Measurements from ENCODE around the gene MRTFA.
"Not testable (repeated sequence)": the region's sequence is repeated elsewhere in the genome, so short reads cannot be mapped to it uniquely, and the experiment has no call there.

MRTFA gene

DNA sequence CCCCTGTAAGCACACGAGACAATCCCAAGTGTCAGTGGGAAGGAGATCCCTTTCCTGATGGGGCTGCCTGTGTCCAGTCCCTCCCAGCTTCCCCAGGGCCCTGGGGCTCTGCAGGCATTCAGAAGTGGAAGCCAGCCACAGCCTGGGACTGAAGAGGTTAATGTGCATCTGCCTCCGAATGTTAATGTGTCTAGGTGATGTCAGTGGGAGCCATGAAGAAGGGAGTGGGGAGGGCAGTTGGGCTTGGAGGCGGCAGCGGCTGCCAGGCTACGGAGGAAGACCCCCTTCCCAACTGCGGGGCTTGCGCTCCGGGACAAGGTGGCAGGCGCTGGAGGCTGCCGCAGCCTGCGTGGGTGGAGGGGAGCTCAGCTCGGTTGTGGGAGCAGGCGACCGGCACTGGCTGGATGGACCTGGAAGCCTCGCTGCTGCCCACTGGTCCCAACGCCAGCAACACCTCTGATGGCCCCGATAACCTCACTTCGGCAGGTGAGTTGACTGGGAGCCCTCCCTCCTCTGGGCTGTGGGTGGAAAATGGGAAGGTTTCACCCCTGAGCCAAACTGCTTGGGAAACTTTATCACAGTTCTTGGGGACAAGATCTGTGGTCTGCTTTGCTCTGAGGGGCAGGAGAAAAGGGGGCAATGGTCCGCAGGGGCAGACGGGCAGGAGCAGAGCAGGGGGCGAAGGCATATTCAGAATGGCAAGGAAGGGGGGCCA, 42.9 kb upstream of the MRTFA start, which contains the start of gene MCHR1:
TSS of gene MCHR1 (plus strand) at position 236 of the 715 bp plus-strand sequence. CDS start at position 405, 169 bp downstream.
- Histone ChIP-seq H3K4me2 (ENCODE audit: low read depth, low read length, poor library complexity, severe bottlenecking) (no peak within 1 kb of the TSS), H3K27ac (ENCODE audit: low read depth, low read length) (no peak within 1 kb of the TSS), H3K9me3 (ENCODE audit: insufficient read depth, low read length) (no peaks in the 10 kb centered on the region), H4K20me1 (ENCODE audit: low read depth, low read length) (no peaks in the 10 kb centered on the region), H3K9ac (ENCODE audit: low read length) (no peak within 1 kb of the TSS), H2AFZ (ENCODE audit: low read depth, low read length, severe bottlenecking) (no peak within 1 kb of the TSS), H3F3A (ENCODE audit: insufficient read depth) (no peaks in the 10 kb centered on the region), H3K9me2 (replicated peaks; ENCODE audit: insufficient read depth, low read length) (no peaks in the 10 kb centered on the region), H3K4me3 (ENCODE audit: insufficient read depth, low read length, poor library complexity, severe bottlenecking) (no peak within 1 kb of the TSS), H3K79me2 (ENCODE audit: insufficient read depth, low read length) (no peaks in the 10 kb centered on the region), H3K36me3 (ENCODE audit: low read length) (no peaks in the 10 kb centered on the region), H3K27me3 (ENCODE audit: low read length) (no peaks in the 10 kb centered on the region)
- TF ChIP-seq, protein P1, sequence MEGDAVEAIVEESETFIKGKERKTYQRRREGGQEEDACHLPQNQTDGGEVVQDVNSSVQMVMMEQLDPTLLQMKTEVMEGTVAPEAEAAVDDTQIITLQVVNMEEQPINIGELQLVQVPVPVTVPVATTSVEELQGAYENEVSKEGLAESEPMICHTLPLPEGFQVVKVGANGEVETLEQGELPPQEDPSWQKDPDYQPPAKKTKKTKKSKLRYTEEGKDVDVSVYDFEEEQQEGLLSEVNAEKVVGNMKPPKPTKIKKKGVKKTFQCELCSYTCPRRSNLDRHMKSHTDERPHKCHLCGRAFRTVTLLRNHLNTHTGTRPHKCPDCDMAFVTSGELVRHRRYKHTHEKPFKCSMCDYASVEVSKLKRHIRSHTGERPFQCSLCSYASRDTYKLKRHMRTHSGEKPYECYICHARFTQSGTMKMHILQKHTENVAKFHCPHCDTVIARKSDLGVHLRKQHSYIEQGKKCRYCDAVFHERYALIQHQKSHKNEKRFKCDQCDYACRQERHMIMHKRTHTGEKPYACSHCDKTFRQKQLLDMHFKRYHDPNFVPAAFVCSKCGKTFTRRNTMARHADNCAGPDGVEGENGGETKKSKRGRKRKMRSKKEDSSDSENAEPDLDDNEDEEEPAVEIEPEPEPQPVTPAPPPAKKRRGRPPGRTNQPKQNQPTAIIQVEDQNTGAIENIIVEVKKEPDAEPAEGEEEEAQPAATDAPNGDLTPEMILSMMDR (IDR thresholded peaks at IDR 0.05; ENCODE audit: insufficient read depth, low read length, poor library complexity, severe bottlenecking), result no peak
- TF ChIP-seq EZH2phosphoT487 (conservative IDR thresholded peaks at IDR 0.05; ENCODE audit: low read length), result no peak

DNA sequence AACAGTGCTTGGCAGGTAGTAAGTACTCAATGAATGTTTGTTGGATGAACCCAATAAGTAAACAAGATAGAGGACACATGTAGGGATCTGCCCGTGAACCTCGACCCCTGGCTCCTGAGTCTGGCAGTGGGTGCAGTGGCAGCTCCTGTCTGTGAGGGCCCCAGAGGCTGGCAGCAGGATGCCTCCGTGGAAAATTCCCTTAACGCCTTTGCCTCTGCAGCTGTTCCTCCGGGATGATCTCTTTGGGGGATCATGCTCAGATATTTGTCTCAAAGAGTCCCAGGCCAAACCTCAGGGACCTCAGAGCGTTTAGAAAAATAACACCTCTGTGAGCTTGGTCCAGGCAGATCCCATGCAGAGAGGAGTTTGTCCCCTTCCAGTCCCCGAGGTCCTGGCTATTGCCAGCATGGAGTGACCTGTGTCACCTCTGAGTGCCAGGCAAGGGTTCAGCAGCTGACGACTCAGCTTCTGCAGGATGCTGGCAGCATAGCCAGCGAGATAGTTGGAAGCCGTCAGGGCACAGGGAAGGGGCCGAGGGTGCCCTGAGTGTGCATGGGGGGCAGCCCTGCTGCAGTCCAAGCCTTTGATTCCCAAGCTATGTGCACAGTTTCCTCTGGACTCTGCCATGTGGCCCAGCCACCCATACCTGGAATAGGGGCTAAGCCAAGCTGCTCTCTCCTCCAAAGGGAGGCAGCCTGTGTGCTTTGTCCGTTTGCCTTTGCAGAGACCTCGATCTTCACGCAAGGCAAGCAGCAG, 42.2 kb upstream of the MRTFA start:
- H3K9ac ChIP-seq (ENCODE audit: low read length), result no peak overlapping the region
- no peak overlapping the region for H3K4me3 ChIP-seq (ENCODE audit: insufficient read depth, low read length, poor library complexity, severe bottlenecking)
- no peaks in the 10 kb centered on the region for H3K9me3 ChIP-seq (ENCODE audit: insufficient read depth, low read length)
- H3F3A ChIP-seq (ENCODE audit: insufficient read depth), result no peaks in the 10 kb centered on the region
- H3K36me3 ChIP-seq (ENCODE audit: low read length), result no peaks in the 10 kb centered on the region
- TF ChIP-seq EZH2phosphoT487 (conservative IDR thresholded peaks at IDR 0.05; ENCODE audit: low read length), result no peak
- TF ChIP-seq, protein P1 (IDR thresholded peaks at IDR 0.05; ENCODE audit: insufficient read depth, low read length, poor library complexity, severe bottlenecking), result no peak
- H3K4me2 ChIP-seq (ENCODE audit: low read depth, low read length, poor library complexity, severe bottlenecking), result no peak overlapping the region
- no peak overlapping the region for H3K27ac ChIP-seq (ENCODE audit: low read depth, low read length)
- no peaks in the 10 kb centered on the region for H4K20me1 ChIP-seq (ENCODE audit: low read depth, low read length)
- H3K9me2 ChIP-seq (replicated peaks; ENCODE audit: insufficient read depth, low read length), result no peaks in the 10 kb centered on the region
- no peaks in the 10 kb centered on the region for H3K79me2 ChIP-seq (ENCODE audit: insufficient read depth, low read length)
- H3K27me3 ChIP-seq (ENCODE audit: low read length), result no peaks in the 10 kb centered on the region
- H2AFZ ChIP-seq (ENCODE audit: low read depth, low read length, severe bottlenecking), result no peak overlapping the region

DNA sequence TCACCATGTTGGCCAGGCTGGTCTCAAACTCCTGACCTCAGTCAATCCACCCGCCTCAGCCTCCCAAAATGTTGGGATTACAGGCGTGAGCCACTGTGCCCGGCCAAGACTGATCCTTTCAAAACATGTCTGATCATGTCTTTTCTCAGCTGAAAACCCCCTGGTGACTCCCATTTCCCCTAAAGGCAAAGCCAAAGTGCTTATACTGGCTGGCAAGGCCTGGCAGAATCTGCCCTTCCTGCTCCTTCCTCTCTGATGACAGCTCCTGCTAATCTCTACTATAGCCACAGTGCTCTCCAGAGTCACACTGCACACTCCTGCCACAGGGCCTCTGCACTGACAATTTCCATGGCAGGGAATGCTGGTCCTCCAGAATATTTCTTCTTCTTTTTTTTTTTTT, 40.1 kb upstream of the MRTFA start:
- no peaks in the 10 kb centered on the region for H3K9me3 ChIP-seq (ENCODE audit: insufficient read depth, low read length)
- no peaks in the 10 kb centered on the region for H3F3A ChIP-seq (ENCODE audit: insufficient read depth)
- H3K4me2 ChIP-seq (ENCODE audit: low read depth, low read length, poor library complexity, severe bottlenecking), result no peak overlapping the region
- H3K27me3 ChIP-seq (ENCODE audit: low read length), result no peaks in the 10 kb centered on the region
- H3K9me2 ChIP-seq (replicated peaks; ENCODE audit: insufficient read depth, low read length), result no peaks in the 10 kb centered on the region
- no peaks in the 10 kb centered on the region for H3K79me2 ChIP-seq (ENCODE audit: insufficient read depth, low read length)
- H3K36me3 ChIP-seq (ENCODE audit: low read length), result no peaks in the 10 kb centered on the region
- no peak for TF ChIP-seq EZH2phosphoT487 (conservative IDR thresholded peaks at IDR 0.05; ENCODE audit: low read length)
- TF ChIP-seq, protein P1 (IDR thresholded peaks at IDR 0.05; ENCODE audit: insufficient read depth, low read length, poor library complexity, severe bottlenecking), result no peak
- no peaks in the 10 kb centered on the region for H4K20me1 ChIP-seq (ENCODE audit: low read depth, low read length)
- no peak overlapping the region for H3K9ac ChIP-seq (ENCODE audit: low read length)
- H3K27ac ChIP-seq (ENCODE audit: low read depth, low read length), result no peak overlapping the region
- no peak overlapping the region for H3K4me3 ChIP-seq (ENCODE audit: insufficient read depth, low read length, poor library complexity, severe bottlenecking)
- H2AFZ ChIP-seq (ENCODE audit: low read depth, low read length, severe bottlenecking), result no peak overlapping the region

DNA sequence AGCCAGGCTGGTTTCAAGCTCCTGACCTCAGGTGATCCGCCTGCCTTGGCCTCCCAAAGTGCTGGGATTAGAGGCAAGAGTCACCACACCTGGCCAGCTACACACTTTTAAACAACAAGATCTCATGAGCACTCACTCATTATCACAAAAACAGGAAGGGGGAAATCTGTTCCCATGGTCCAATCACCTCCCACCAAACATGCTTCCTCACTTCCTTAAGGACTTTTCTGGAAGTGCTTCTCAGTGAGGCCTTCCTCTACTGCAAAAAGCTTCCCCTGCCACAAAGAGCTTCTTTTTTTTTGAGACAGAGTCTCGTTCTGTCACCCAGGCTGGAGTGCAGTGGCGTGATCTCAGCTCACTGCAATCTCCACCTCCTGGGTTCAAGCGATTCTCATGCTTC, 39.6 kb upstream of the MRTFA start:
- H3K27me3 ChIP-seq (ENCODE audit: low read length); H2AFZ ChIP-seq (ENCODE audit: low read depth, low read length, severe bottlenecking); H3K9me3 ChIP-seq (ENCODE audit: insufficient read depth, low read length); H3K36me3 ChIP-seq (ENCODE audit: low read length); H3K79me2 ChIP-seq (ENCODE audit: insufficient read depth, low read length); H3F3A ChIP-seq (ENCODE audit: insufficient read depth); H3K27ac ChIP-seq (ENCODE audit: low read depth, low read length); H3K4me3 ChIP-seq (ENCODE audit: insufficient read depth, low read length, poor library complexity, severe bottlenecking); H3K9ac ChIP-seq (ENCODE audit: low read length); H4K20me1 ChIP-seq (ENCODE audit: low read depth, low read length); H3K4me2 ChIP-seq (ENCODE audit: low read depth, low read length, poor library complexity, severe bottlenecking); H3K9me2 ChIP-seq (replicated peaks; ENCODE audit: insufficient read depth, low read length): not testable (repeated sequence)

All from SU-DHL-6 (cell line).